Smooth muscle cell (in vitro differentiated cells): ENCODE data around the gene SOCS1. TPM values are rescaled to one million over a fixed set of nuclear protein-coding genes. Genes with fewer than 3 reads are reported as not detected.

Source experiments
- DNase-seq: peaks from one replicate; lab custom pipeline; 2025; ENCODE audit not compliant: unreplicated experiment; lab: John Stamatoyannopoulos, UW
- H2AFZ ChIP-seq: fragments of 200-600 bp; sonication (generic); 2 replicates; pipeline ENCODE4 v1.6.0; 2016; ENCODE audit warnings: antibody characterized with exemption, low read depth, mild to moderate bottlenecking
- H3F3A ChIP-seq: fragments of 200-600 bp; sonication (generic); 2 replicates; pipeline ENCODE4 v1.6.0; 2017; ENCODE audit warnings: antibody characterized with exemption, low read depth
- H3K27ac ChIP-seq: fragments of 200-600 bp; sonication (generic); 2 replicates; pipeline ENCODE4 v1.5.1; 2016; ENCODE audit warnings: low read depth, mild to moderate bottlenecking
- H3K27me3 ChIP-seq: fragments of 200-600 bp; sonication (generic); 2 replicates; pipeline ENCODE4 v1.6.1; 2016; ENCODE audit warnings: low read depth, mild to moderate bottlenecking
- H3K36me3 ChIP-seq: fragments of 200-600 bp; sonication (generic); 2 replicates; pipeline ENCODE4 v1.5.1; 2016; ENCODE audit warnings: low read depth
- H3K4me1 ChIP-seq: fragments of 200-600 bp; sonication (generic); 2 replicates; pipeline ENCODE4 v1.5.1; 2016; ENCODE audit warnings: low read depth
- H3K4me2 ChIP-seq: fragments of 200-600 bp; sonication (generic); 2 replicates; pipeline ENCODE4 v1.6.0; 2016; ENCODE audit warnings: mild to moderate bottlenecking
- H3K4me3 ChIP-seq: fragments of 200-600 bp; sonication (generic); 2 replicates; pipeline ENCODE4 v1.5.1; 2016; ENCODE audit warnings: mild to moderate bottlenecking
- H3K79me2 ChIP-seq: fragments of 200-600 bp; sonication (generic); 2 replicates; pipeline ENCODE4 v1.6.0; 2016; ENCODE audit warnings: low read depth, mild to moderate bottlenecking
- H3K9ac ChIP-seq: fragments of 200-600 bp; sonication (generic); 2 replicates; pipeline ENCODE4 v1.6.0; 2016; ENCODE audit warnings: low read depth
- H3K9me3 ChIP-seq: fragments of 200-600 bp; sonication (generic); replicated peaks from 2 replicates; pipeline ENCODE4 v1.5.1; 2016; ENCODE audit warnings: low read depth
- H4K20me1 ChIP-seq: fragments of 200-600 bp; sonication (generic); 2 replicates; pipeline ENCODE4 v1.6.0; 2016; ENCODE audit warnings: low read depth
- WGBS: methylation state at CpG from one replicate; pipeline ENCODE4 v1.1.7; 2016; ENCODE audit warnings: low lambda C conversion rate; 5-methylcytosine and 5-hydroxymethylcytosine counted together
- polyA plus RNA-seq: library from polyadenylated mRNA; unstranded; fragments of >200 nt; fragmentation: Nextera tagmentation; extraction: Ambion mirVana; gene quantifications from 2 replicates; pipeline ENCODE4 v1.2.1, GENCODE V29; 2016
- total RNA-seq: library from RNA; depleted of rRNA; stranded (reverse); fragments of >200 nt; gene quantifications from 2 replicates; pipeline ENCODE4 v1.2.3, GENCODE V29; 2014
- TF ChIP-seq, protein P1 (sequence below): fragments of 200-600 bp; sonication (generic); IDR thresholded peaks from 2 replicates; pipeline ENCODE4 v1.5.1; 2017; ENCODE audit warnings: borderline replicate concordance, mild to moderate bottlenecking, antibody characterized with exemption; ENCODE audit not compliant: insufficient read depth, poor library complexity, severe bottlenecking

Gene SOCS1
- total and polyA plus RNA-seq, 2 experiments from 2014 or later: 6.1 to 18.7 TPM

- no peak for DNase-seq
- Histone ChIP-seq H2AFZ (no peak overlapping the region), H3K4me3 (no peak overlapping the region), H3K27ac (no peak overlapping the region), H3K4me1 (no peaks in the 10 kb centered on the region), H3K9me3 (no peaks in the 10 kb centered on the region), H3K36me3 (no peaks in the 10 kb centered on the region), H4K20me1 (no peaks in the 10 kb centered on the region), H3K9ac (no peak overlapping the region), H3K79me2 (no peaks in the 10 kb centered on the region), H3F3A (peaks cover 1% of the 10 kb centered on the region), H3K27me3 (no peaks in the 10 kb centered on the region), H3K4me2 (no peak overlapping the region)
- TF ChIP-seq, protein P1, sequence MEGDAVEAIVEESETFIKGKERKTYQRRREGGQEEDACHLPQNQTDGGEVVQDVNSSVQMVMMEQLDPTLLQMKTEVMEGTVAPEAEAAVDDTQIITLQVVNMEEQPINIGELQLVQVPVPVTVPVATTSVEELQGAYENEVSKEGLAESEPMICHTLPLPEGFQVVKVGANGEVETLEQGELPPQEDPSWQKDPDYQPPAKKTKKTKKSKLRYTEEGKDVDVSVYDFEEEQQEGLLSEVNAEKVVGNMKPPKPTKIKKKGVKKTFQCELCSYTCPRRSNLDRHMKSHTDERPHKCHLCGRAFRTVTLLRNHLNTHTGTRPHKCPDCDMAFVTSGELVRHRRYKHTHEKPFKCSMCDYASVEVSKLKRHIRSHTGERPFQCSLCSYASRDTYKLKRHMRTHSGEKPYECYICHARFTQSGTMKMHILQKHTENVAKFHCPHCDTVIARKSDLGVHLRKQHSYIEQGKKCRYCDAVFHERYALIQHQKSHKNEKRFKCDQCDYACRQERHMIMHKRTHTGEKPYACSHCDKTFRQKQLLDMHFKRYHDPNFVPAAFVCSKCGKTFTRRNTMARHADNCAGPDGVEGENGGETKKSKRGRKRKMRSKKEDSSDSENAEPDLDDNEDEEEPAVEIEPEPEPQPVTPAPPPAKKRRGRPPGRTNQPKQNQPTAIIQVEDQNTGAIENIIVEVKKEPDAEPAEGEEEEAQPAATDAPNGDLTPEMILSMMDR: no peak
- WGBS: 91% methylated on average over 5 of the region's 5 CpGs
Measured at GRCh38 chr16:11245222-11245737, 10.7 kb downstream of the SOCS1 start.

- H3F3A ChIP-seq: no peaks in the 10 kb centered on the region
- H3K27me3 ChIP-seq: no peaks in the 10 kb centered on the region
- no peaks in the 10 kb centered on the region for H3K9me3 ChIP-seq
- no peaks in the 10 kb centered on the region for H3K36me3 ChIP-seq
- no peaks in the 10 kb centered on the region for H4K20me1 ChIP-seq
- H3K4me1 ChIP-seq: no peaks in the 10 kb centered on the region
- no peaks in the 10 kb centered on the region for H3K79me2 ChIP-seq
- WGBS: 84% methylated on average over 12 of the region's 12 CpGs
- no peak overlapping the region for H3K27ac ChIP-seq
- TF ChIP-seq, protein P1: no peak
- DNase-seq: no peak
- no peak overlapping the region for H2AFZ ChIP-seq
- no peak overlapping the region for H3K9ac ChIP-seq
- no peak overlapping the region for H3K4me2 ChIP-seq
- H3K4me3 ChIP-seq: no peak overlapping the region
Measured at GRCh38 chr16:11242658-11243057, 13.3 kb downstream of the SOCS1 start.

DNA sequence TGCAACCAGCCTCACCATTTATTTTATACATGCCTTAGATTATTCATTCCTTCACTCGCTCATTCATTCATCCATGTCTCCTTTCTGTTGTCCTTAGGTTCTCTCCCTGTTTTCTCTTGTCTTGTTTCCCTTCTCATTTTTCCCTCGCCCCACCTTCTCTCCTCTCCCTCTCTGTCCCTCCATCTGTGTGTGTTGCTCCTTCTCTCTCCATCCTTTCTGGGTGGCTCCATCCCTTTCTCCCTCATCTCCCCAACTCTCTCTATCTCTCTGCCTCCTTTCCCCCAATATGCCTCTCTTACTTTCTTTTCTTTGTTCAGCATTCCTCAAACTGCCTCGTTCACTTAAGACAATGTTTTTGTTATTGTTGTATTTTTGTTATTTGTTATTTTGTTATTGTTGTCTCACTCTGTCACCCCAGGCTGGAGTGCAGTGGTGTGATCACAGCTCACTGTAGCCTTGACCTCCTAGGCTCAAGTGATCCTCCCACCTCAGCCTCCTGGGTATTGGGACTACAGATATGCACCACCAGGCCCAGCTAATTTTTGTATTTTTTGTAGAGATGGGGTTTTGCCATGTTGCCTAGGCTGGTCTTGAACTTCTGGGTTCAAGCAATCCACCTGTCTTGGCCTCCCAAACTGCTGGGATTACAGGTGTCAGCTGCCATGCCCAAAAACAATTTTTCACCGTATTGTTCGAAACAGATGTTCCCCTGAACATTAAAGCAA lies 14.4 kb downstream of the SOCS1 start:
- H2AFZ ChIP-seq: no peak overlapping the region
- H3F3A ChIP-seq: no peaks in the 10 kb centered on the region
- no peaks in the 10 kb centered on the region for H3K9me3 ChIP-seq
- no peaks in the 10 kb centered on the region for H3K36me3 ChIP-seq
- no peaks in the 10 kb centered on the region for H3K4me1 ChIP-seq
- 89% methylated on average over 5 of the region's 5 CpGs for WGBS
- H3K27ac ChIP-seq: no peak overlapping the region
- TF ChIP-seq, protein P1: no peak
- H3K9ac ChIP-seq: no peak overlapping the region
- H4K20me1 ChIP-seq: no peaks in the 10 kb centered on the region
- no peak overlapping the region for H3K4me2 ChIP-seq
- DNase-seq: no peak
- H3K27me3 ChIP-seq: no peaks in the 10 kb centered on the region
- H3K4me3 ChIP-seq: no peak overlapping the region
- no peaks in the 10 kb centered on the region for H3K79me2 ChIP-seq
